DND-41 (cell line): ENCODE measurements around the gene TMEM9.

Experiments used
- EZH2 ChIP-seq: IDR thresholded peaks from 3 replicates; pipeline ENCODE4 v1.6.1; 2012; ENCODE audit warnings: borderline replicate concordance, low read depth, mild to moderate bottlenecking, moderate library complexity, low read length, inconsistent platforms; ENCODE audit not compliant: severe bottlenecking
- TF ChIP-seq, protein P1 (sequence below): IDR thresholded peaks from 2 replicates; pipeline ENCODE4 v1.5.1; 2012; ENCODE audit warnings: borderline replicate concordance, low read length, moderate library complexity, mild to moderate bottlenecking; ENCODE audit not compliant: poor library complexity, severe bottlenecking; ENCODE audit errors: extremely low read depth

DNA sequence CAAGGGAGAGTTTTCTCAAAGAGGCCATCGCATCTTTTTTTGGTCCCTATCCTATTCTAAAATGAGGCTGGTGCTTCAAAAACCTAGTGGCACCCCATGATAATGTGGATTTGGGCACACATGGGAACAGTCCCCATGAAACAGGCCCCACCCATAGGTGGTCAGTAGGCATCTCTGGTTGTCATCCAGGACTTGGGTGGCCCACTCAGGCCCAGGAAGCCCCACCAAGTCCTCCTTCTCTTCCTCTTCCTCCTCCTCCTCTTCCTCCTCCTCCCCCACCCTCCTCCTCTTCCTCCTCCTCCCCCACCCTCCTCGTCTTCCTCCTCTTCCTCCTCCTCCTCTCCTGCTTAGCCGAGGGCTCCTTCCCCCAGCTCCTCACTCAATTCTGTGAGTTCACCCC lies 42.6 kb downstream of the TMEM9 start:
- TF ChIP-seq, protein P1, sequence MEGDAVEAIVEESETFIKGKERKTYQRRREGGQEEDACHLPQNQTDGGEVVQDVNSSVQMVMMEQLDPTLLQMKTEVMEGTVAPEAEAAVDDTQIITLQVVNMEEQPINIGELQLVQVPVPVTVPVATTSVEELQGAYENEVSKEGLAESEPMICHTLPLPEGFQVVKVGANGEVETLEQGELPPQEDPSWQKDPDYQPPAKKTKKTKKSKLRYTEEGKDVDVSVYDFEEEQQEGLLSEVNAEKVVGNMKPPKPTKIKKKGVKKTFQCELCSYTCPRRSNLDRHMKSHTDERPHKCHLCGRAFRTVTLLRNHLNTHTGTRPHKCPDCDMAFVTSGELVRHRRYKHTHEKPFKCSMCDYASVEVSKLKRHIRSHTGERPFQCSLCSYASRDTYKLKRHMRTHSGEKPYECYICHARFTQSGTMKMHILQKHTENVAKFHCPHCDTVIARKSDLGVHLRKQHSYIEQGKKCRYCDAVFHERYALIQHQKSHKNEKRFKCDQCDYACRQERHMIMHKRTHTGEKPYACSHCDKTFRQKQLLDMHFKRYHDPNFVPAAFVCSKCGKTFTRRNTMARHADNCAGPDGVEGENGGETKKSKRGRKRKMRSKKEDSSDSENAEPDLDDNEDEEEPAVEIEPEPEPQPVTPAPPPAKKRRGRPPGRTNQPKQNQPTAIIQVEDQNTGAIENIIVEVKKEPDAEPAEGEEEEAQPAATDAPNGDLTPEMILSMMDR, result no peak
- TF ChIP-seq EZH2, result no peak
